ENCODE data around the gene PAQR9. TPM values are rescaled to one million over a fixed set of nuclear protein-coding genes. Genes with fewer than 3 reads are reported as not detected.
A peak's percentile ranks its signal among the peaks of the same experiment; 100 is the strongest.

The PAQR9 gene
- total and polyA plus RNA-seq, 2 of the 13 experiments (the other 11 are each of a cell fraction or from before 2014, with no cell fraction given): 3.7 to 10.3 TPM

GRCh38 chr3:143001034-143001368 is 37.5 kb upstream of the PAQR9 start:
- peak overlapping the region; percentile 87 to 92 (median 90) for H3K4me3 ChIP-seq (replicated peaks in 1 of 3; ENCODE audit: insufficient read depth in 1 of 3, low read depth in 2 of 3, low read length in 3 of 3)
- CTCF ChIA-PET (ENCODE audit: low intra/inter-chr PET ratio, low total read pairs): no interaction called here
- peak overlapping the region; percentile 89 for H3K27ac ChIP-seq (ENCODE audit: extremely low read length, insufficient read depth, low read length)
- intact Hi-C loops (cut with micrococcal nuclease; ENCODE audit: unreplicated experiment) (loop anchor here (2.0 to 5.0 kb wide), 2 partner anchors 279 to 414 kb away; partner anchors contain the start of gene TRPC1), in situ Hi-C loops (cut with HindIII; ENCODE audit: extremely low pct_ligation_motif_present, low pct_unique_long_range_greater_than_20kb) (no loop called here)
- peaks cover 55% of the 10 kb centered on the region for H3K79me2 ChIP-seq (ENCODE audit: insufficient read depth, low read length)
- peak overlapping the region; percentile 94 for H3K9ac ChIP-seq (ENCODE audit: insufficient read depth, low read depth, low read length)
- peak; percentile 68 for ATAC-seq
- H4K20me1 ChIP-seq (ENCODE audit: insufficient read depth, low read length): peaks cover 33% of the 10 kb centered on the region
- no peaks in the 10 kb centered on the region for H3K36me3 ChIP-seq (replicated peaks in 1 of 2; ENCODE audit: control insufficient read depth in 1 of 2, insufficient read depth in 2 of 2, low read length in 2 of 2)
- 0% methylated on average over 15 of the region's 15 CpGs for WGBS (ENCODE audit: low lambda C conversion rate)
- POLR2A ChIA-PET: interaction anchor here (0.7 to 2.6 kb wide), 19 partner anchors 8 to 423 kb away, joined by 3 to 17 read pairs (median 4); partner anchors contain the start of genes ATR, PLS1 and TRPC1
- BruUV-seq (replicated peaks): TSS peak; percentile 95
- H3K4me1 ChIP-seq (ENCODE audit: insufficient read depth, low read length): peaks cover 61% of the 10 kb centered on the region
- no peak for FAIRE-seq
- no peak for DNase-seq (ENCODE audit: low spot score)
- peak overlapping the region; percentile 55 for H2AFZ ChIP-seq (ENCODE audit: low read length)
- peak overlapping the region; percentile 92 for H3K4me2 ChIP-seq (ENCODE audit: low read depth, low read length)
- H3K9me3 ChIP-seq (ENCODE audit: low read length): no peaks in the 10 kb centered on the region
- no peaks in the 10 kb centered on the region; a peak in 1 of 5 replicates for H3K27me3 ChIP-seq (ENCODE audit: control insufficient read depth in 1 of 2, insufficient read depth in 2 of 2, low read length in 2 of 2)
- TF ChIP-seq HOXA7 (CRISPR knock-in tag; IDR thresholded peaks at IDR 0.05): no peak
- TF ChIP-seq RNF219 (CRISPR knock-in tag; IDR thresholded peaks at IDR 0.05): peak; percentile 53; the same call in 1 of the 2 replicates
- TF ChIP-seq TAF15 (IDR thresholded peaks at IDR 0.05; ENCODE audit: low read depth, low read length, poor library complexity, severe bottlenecking): no peak
- TF ChIP-seq MBD4 (IDR thresholded peaks at IDR 0.05; ENCODE audit: borderline replicate concordance, low read length): no peak; the same call in 1 of the 2 replicates
- TF ChIP-seq NR2F2 (IDR thresholded peaks at IDR 0.05; ENCODE audit: borderline replicate concordance, low read depth): no peak
- TF ChIP-seq CENPX (CRISPR knock-in tag; IDR thresholded peaks at IDR 0.05): no peak
- no peak for TF ChIP-seq JUNB (CRISPR knock-in tag; IDR thresholded peaks at IDR 0.05; ENCODE audit: borderline replicate concordance)
- TF ChIP-seq, protein P1, sequence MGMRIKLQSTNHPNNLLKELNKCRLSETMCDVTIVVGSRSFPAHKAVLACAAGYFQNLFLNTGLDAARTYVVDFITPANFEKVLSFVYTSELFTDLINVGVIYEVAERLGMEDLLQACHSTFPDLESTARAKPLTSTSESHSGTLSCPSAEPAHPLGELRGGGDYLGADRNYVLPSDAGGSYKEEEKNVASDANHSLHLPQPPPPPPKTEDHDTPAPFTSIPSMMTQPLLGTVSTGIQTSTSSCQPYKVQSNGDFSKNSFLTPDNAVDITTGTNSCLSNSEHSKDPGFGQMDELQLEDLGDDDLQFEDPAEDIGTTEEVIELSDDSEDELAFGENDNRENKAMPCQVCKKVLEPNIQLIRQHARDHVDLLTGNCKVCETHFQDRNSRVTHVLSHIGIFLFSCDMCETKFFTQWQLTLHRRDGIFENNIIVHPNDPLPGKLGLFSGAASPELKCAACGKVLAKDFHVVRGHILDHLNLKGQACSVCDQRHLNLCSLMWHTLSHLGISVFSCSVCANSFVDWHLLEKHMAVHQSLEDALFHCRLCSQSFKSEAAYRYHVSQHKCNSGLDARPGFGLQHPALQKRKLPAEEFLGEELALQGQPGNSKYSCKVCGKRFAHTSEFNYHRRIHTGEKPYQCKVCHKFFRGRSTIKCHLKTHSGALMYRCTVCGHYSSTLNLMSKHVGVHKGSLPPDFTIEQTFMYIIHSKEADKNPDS (CRISPR knock-in tag; IDR thresholded peaks at IDR 0.05): 0 out of 2 replicates have a peak, but pooled peaks have one; percentile 44
- peak; percentile 70 for TF ChIP-seq NCOA1 (CRISPR knock-in tag; IDR thresholded peaks at IDR 0.05)
- TF ChIP-seq NFATC3 (CRISPR knock-in tag; IDR thresholded peaks at IDR 0.05): peak; percentile 13; the same call in 1 of the 2 replicates
- TF ChIP-seq RBM39 (IDR thresholded peaks at IDR 0.05; ENCODE audit: low read depth, low read length, poor library complexity, severe bottlenecking): no peak
- no peak for TF ChIP-seq ZHX2 (IDR thresholded peaks at IDR 0.05; ENCODE audit: low read depth)
- TF ChIP-seq ZHX2 (CRISPR knock-in tag; IDR thresholded peaks at IDR 0.05; ENCODE audit: borderline replicate concordance): no peak
